ENCODE data around the gene KHK.

Gene KHK

DNA sequence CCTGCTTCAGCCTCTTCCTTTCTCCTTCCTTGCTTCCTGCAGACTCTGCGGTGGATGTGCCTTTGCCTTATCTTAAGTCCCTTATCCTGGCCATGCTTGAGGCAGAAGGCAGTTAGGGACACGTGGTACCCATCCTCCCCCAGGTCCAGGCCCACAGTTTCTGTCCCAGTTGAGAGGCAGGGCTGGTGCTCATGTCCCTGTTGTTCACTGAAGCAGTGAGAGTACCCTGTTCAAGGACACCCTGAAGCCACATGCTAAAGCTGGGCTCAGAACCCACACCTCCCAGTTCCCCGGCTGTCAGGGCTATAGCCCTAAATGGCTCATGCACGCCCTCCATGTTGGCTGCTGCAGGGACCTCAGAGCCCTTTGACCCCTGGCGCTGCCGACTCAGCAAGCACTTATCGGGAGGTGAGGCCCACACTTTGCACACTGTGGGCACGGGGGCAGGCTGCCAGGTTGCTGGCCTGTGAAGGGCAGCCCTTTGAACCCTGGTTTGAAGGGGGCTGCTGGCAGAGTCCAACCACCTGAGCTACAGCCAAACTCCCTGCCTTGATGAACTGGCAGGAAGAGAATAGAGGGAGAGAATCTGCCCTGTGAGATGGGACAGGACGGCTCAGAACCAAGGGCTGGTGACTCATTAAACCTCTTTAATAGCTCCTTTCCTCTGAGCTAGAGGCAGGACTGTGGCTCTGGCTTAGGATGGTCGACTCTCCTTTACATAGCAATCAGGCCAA is 6.3 kb downstream of the KHK start (continued):
- TF ChIP-seq, protein P1, sequence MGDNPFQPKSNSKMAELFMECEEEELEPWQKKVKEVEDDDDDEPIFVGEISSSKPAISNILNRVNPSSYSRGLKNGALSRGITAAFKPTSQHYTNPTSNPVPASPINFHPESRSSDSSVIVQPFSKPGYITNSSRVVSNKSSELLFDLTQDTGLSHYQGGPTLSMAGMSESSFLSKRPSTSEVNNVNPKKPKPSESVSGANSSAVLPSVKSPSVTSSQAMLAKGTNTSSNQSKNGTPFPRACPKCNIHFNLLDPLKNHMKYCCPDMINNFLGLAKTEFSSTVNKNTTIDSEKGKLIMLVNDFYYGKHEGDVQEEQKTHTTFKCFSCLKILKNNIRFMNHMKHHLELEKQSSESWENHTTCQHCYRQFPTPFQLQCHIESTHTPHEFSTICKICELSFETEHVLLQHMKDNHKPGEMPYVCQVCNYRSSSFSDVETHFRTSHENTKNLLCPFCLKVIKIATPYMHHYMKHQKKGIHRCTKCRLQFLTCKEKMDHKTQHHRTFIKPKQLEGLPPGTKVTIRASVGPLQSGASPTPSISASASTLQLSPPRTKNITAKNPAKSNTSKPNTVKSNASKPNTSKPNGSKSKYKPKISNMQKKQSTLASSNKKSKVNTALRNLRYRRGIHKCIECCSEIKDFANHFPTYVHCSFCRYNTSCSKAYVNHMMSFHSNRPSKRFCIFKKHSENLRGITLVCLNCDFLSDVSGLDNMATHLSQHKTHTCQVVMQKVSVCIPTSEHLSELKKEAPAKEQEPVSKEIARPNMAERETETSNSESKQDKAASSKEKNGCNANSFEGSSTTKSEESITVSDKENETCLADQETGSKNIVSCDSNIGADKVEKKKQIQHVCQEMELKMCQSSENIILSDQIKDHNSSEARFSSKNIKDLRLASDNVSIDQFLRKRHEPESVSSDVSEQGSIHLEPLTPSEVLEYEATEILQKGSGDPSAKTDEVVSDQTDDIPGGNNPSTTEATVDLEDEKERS (tag by site-specific recombination; IDR thresholded peaks at IDR 0.05): no peak
- TF ChIP-seq GFI1B (tag by site-specific recombination; IDR thresholded peaks at IDR 0.05) (no peak), ZNF157 (tag by site-specific recombination; IDR thresholded peaks at IDR 0.05) (no peak)

GRCh38 chr2:27093430-27094352 is 7.1 kb downstream of the KHK start:
- TF ChIP-seq ZBTB11 (tag by site-specific recombination; conservative IDR thresholded peaks at IDR 0.05; ENCODE audit: low read depth): no peak
- TF ChIP-seq ZBTB17 (tag by site-specific recombination; IDR thresholded peaks at IDR 0.05): no peak
- no peak for TF ChIP-seq ZIC2 (tag by site-specific recombination; IDR thresholded peaks at IDR 0.05)
- TF ChIP-seq, protein P2, sequence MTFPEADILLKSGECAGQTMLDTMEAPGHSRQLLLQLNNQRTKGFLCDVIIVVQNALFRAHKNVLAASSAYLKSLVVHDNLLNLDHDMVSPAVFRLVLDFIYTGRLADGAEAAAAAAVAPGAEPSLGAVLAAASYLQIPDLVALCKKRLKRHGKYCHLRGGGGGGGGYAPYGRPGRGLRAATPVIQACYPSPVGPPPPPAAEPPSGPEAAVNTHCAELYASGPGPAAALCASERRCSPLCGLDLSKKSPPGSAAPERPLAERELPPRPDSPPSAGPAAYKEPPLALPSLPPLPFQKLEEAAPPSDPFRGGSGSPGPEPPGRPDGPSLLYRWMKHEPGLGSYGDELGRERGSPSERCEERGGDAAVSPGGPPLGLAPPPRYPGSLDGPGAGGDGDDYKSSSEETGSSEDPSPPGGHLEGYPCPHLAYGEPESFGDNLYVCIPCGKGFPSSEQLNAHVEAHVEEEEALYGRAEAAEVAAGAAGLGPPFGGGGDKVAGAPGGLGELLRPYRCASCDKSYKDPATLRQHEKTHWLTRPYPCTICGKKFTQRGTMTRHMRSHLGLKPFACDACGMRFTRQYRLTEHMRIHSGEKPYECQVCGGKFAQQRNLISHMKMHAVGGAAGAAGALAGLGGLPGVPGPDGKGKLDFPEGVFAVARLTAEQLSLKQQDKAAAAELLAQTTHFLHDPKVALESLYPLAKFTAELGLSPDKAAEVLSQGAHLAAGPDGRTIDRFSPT (tag by site-specific recombination; IDR thresholded peaks at IDR 0.05): no peak
- no peak for TF ChIP-seq HOXD13 (CRISPR knock-in tag; IDR thresholded peaks at IDR 0.05; ENCODE audit: borderline replicate concordance)
- no peak for TF ChIP-seq HOXA7 (CRISPR knock-in tag; IDR thresholded peaks at IDR 0.05; ENCODE audit: borderline replicate concordance)
- no peak for TF ChIP-seq YY1 (tag by site-specific recombination; IDR thresholded peaks at IDR 0.05)
- TF ChIP-seq ZNF639 (tag by site-specific recombination; IDR thresholded peaks at IDR 0.05): no peak
- no peak for TF ChIP-seq SCRT1 (tag by site-specific recombination; IDR thresholded peaks at IDR 0.05; ENCODE audit: borderline replicate concordance)
- no peak for TF ChIP-seq ZNF350 (tag by site-specific recombination; IDR thresholded peaks at IDR 0.05)
- TF ChIP-seq ZNF155 (tag by site-specific recombination; IDR thresholded peaks at IDR 0.05): no peak
- no peak for TF ChIP-seq ZNF792 (tag by site-specific recombination; IDR thresholded peaks at IDR 0.05)
- H3K9me3 ChIP-seq (ENCODE audit: control insufficient read depth, insufficient read depth, low read depth, low read length): no peaks in the 10 kb centered on the region
- ChIA-PET CTCF (interaction anchor here (0.6 to 1.6 kb wide), 7 partner anchors 9 to 731 kb away, joined by 3 to 6 read pairs (median 3); no protein-coding TSS in a partner anchor), POLR2A (interaction anchor here (1.3 kb wide), 1 partner anchor 125 kb away, joined by 5 read pairs; no protein-coding TSS in a partner anchor)
- no peak overlapping the region for H3K27ac ChIP-seq (ENCODE audit: extremely low read depth, low read depth, low read length)
- H3K36me3 ChIP-seq (ENCODE audit: control insufficient read depth in 2 of 2, insufficient read depth in 1 of 2, low read length in 2 of 2): peaks cover 0 to 48% of the 10 kb centered on the region in 2 experiments; a peak in 1 of 3 replicates
- H3K4me3 ChIP-seq (ENCODE audit: low read depth, low read length): no peak overlapping the region
- H3K4me1 ChIP-seq (ENCODE audit: control insufficient read depth, insufficient read depth, low read length): no peaks in the 10 kb centered on the region
